Activated CD8-positive, alpha-beta memory T cell treated with anti-CD3 and anti-CD28 coated beads, Interleukin-2, amount 50 U/mL, for 4 hours (primary cell): Measurements from ENCODE around the gene KLF3.
"Not testable (repeated sequence)": the region's sequence is repeated elsewhere in the genome, so short reads cannot be mapped to it uniquely, and the experiment has no call there.

ENCODE experiments used
- DNase-seq: peaks from one replicate; pipeline ENCODE4 v3.0.0-alpha.2; 2020

KLF3 gene

GRCh38 chr4:38663801-38664705 is at the start of gene KLF3:
KLF3 (plus strand) TSS chr4:38664199; CDS start chr4:38680626, 16,427 bp downstream.
- DNase-seq, result peak; percentile 90

DNA sequence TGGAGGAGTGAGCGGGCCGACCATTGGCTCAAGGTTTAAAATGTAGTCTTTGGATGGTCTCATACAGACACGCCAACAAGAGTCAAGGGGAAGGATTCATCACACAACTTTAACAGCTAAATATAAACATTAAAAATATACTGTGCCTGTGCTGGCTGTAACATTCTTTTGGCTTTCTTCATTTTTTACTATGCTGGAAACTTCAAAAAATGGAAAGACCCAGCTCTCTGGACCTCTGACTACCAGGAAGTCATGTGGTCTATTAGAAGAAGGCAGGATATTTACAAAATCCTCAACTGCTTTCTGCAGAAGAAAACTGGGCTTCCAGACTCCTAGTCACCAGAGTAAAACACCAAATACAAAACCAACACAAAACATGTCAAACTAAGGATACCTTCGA is 49.8 kb upstream of the KLF3 start:
- no peak for DNase-seq

DNA sequence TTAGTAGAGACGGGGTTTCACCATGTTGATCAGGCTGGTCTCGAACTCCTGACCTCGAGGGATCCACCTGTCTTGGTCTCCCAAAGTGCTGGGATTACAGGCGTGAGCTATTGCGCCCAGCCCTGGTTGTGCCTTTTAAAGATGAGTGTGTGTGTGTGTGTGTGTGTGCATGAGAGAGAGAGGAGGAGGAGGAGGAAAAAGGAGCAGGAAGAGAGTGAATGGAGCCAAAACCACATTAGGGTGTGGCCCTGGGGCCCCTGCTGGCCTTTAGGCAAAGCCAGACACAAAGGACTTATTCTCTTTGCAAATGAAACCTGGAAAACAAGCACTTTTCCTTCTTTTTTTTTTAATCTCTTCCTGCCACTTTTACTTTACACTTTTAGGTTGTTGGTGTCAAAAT is 48.2 kb upstream of the KLF3 start:
- no peak for DNase-seq

GRCh38 chr4:38618505-38618904 is 45.5 kb upstream of the KLF3 start:
- no peak for DNase-seq

DNA sequence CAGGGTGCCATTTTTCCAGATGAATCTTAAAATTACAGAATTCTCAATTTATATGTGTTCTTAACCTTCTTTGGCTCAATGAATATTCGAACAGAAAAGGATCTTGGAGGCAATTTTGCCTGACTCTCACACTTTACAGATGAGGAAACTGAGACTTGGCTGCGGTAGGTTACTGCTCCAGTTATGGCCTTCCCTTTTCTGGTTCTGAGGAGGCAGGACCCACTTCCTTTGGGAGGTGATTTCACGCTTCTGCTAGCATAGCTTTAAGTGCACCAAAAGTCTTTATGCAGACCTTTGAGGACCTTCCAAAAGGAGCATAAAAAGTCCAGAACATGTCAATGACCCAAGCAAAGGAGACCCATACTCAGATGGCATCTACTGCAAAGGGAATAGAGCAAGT is 44.7 kb upstream of the KLF3 start:
- no peak for DNase-seq

DNA sequence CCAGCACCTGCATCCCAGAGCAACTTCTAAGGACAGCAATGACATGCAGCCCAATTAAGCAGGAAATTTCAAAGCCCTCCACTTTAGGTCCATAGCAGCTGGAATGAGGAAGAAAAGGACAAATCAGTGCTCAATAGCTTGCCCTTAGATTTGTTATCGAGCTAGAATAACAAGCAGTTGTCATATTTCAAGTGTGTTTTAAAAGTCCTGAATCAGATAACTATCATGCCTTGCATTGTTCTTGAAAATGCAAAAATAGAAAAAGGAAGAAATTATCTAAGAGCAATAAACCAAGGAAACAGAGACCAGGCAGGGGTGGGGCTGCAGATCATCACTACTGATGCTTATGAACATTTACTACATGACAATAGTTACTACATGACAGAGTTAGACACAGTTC is 43.9 kb upstream of the KLF3 start:
- DNase-seq, result no peak

DNA sequence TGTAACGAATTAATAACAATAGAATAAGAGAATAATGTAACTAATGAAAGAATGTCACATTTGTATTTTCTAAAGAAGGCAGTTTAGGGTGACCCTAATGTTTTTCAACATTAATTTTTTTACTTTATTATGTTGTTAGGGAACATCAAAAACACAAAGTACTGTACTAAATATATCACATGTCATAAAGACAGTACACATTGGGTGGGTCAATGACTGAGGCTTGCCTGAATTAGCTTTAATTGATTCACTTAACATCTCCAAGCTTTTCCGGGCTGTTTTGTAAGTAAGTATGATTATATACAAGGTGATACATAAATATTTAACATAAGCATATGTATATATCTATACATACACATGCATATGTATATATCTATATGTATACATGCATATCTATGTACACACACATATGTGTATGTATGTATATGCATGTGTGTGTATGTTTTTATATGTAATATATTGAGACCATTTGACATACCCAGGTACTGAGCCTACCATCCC is 43.4 kb upstream of the KLF3 start:
- DNase-seq, result no peak

GRCh38 chr4:38621028-38621684 is 42.8 kb upstream of the KLF3 start:
- no peak for DNase-seq

- DNase-seq, result no peak
These were observed 42.2 kb upstream of the KLF3 start for GRCh38 chr4:38621831-38622230.

GRCh38 chr4:38622340-38622739 is 41.7 kb upstream of the KLF3 start:
- not testable (repeated sequence) for DNase-seq

DNA sequence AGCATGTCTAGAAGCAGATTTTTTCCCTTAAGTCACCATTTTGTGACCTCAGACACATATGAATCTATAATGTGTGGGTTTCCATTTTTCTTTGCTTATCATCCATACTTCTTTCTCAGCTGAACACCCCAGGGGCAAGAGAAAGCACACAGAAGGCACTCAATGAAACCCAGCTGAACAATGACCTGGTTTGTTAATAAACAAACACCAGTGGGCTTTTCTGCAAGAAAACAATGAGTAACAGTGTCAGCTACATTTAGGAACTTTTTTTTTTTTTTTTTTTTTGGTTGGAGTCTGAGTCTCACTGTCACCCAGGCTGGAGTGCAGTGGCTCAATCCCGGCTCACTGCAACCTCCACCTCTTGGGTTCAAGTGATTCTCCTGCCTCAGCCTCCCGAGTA is 40.7 kb upstream of the KLF3 start:
- no peak for DNase-seq

DNA sequence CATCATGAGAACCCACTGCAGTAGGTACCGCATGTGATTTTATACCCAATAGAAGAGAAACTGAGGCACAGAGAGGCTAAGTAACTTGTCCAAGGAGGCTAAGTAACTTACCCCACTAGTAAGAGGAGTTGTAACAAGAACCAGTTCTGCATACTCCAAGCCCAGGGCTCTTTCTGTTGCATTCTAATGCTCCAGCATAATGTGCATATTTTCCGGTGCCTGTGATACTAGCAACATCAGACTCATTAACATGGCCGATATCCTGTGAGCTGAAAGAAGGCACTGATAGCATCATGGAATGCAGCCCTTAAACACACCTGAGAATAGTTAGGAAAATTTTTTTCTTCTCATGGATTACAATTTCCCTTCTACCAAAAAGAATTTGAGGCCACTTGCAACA is 39.7 kb upstream of the KLF3 start:
- no peak for DNase-seq

DNA sequence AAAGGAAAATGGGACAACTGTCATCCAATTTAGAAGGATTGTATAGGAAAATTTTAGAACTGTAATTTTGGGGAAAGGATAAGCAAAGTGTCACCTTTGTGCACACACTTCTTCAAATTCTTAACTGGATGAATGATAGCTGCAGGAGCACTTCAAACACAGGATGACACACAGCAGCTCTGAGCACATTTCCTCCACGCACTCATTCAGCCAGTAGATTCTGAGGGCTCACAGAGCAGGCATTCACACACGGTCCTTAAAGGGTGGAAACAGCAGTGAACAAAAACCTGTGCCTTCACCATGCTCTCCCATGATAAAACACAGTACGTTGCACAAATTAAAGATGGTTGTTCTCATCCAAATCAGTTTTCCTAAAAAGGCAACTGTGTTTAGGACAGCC is 38.5 kb upstream of the KLF3 start:
- DNase-seq, result no peak

DNA sequence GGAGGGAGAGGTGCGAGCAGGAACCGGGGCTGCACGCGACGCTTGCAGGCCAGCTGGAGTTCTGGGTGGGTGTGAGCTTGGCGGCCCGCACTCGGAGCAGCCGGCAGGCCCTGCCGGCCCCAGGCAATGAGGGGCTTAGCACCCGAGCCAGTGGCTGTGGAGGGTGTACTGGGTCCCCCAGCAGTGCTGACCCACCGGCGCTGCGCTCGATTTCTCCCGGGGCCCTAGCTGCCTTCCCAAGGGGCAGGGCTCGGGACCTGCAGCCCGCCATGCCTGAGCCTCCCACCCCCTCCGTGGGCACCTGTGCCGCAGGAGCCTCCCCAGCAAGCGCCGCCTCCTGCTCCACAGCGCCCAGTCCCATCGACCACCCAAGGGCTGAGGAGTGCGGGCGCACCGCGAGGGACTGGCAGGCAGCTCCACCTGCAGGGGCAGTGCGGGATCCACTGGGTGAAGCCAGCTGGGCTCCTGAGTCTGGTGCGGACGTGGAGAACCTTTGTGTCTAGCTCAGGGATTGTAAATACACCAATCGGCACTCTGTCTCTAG is 37.0 kb upstream of the KLF3 start:
- DNase-seq, result not testable (repeated sequence)

DNA sequence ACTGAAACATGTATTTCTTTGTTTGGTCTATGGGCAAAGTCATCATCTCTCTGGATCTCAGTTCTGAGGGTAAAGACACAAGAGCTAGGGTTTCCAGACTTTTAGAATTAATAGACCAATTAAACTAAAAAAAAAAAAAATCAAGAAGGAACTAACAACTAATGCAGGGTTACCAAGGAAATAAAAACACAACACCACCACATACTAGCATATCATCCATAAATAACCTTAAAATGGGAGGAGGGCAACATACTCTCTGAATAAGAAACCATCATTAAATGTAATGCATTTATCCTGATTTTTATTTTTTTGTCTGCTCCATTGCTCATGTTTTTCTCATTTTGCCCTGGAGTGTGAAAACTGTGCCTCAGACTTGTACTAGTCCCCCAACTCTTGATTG is 33.5 kb upstream of the KLF3 start:
- DNase-seq, result no peak

DNA sequence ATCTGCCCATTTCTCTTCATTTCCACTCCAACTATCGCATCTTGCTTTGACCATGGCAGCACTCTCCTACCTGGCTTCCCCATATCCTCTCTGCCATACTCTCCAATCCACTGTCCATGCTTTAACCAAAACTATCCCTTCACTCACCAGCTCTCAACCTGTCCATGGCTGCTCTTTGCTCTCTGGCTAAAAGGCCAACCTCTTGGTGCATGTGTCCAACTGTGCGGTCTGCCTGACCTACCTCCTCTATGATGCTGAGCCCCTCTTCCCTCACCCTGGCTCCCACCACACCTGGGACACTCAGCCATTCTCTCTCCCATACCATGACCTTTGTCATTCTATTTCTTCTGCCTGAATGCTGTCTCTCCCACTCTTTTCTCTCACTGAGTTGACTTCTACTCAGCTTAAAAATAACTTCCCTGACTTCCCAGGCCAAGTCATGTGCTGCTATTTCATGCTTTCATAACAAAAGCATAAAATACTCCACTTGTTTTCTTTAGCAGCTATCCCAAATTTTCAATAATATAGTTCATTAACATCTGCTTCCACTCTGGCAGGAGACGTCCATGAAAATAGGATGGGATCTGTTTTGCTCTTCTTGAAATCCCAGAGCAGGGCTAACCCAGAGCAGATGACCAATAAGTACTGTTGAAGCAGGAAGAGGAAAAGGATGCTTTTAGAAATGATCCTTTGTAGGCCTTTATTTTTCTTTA is 29.8 kb upstream of the KLF3 start:
- DNase-seq, result no peak

DNA sequence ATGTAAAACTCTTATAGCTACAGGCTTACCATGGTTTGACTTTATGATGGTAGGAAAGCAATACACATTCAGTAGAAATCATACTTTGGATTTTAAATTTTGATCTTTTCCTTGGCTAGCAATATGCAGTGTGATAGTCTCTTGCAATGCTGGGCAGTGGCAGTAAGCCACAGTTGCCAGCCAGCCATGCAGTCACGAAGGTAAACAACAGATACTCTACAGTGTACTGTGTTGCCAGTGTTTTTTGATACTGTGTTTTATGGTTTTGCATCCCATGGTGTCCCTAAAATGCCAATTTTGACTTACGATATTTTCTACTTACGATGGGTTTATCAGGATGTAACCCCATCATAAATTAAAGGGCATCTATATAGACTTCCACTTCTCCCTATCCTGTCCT is 24.8 kb upstream of the KLF3 start:
- DNase-seq, result no peak

DNA sequence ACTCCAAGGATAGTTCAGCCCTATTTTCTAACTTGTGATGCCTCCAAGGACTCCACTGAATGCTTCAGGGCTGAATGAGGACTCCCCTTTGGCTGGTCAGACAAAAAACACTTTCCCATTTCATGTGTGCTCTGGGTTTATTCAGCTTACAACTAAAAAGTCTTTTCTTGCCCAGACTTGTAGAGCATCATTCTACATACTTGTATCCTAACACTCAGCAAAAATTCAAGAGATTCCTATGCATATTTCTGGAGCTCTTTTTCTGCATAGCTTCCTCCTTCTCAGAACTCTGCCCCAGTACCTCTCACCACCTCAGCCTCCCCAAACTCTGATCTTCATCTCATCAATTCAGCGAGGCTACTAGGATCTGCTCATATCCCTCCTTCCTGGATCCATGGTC is 22.2 kb upstream of the KLF3 start:
- no peak for DNase-seq

GRCh38 chr4:38644201-38644600 is 19.8 kb upstream of the KLF3 start:
- DNase-seq, result no peak

DNA sequence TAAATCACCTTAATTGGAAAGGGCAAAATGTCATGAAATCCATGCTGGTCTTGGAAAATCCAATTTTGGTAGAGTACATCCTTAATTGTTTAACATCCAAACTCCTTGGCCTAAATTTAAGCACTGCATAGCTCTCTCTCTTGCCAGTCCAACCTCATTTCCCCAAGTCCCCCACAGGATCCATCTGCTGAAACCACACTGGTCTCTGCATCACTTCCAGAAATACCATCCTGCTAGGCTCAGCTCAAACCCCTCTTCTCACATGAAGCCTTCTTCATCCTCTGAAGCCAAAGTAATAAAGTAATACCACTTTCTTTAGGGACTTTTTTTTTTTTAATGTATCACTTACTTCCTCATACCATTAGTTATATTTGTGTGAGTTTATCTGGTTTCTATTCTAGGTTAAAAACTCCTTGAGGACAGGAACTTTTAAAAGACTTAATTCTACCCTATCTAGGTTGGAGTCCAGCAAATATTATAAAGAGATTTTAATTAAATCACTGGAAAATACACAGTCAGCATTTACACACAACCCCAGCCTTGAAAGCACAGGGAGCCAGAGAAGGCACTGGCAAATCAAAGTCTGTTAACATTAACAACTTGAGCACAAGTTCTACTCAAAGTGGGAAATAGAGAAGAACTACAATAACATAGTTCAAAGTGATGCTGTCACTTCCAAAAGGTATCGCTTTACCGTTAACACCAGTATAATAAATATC is 16.7 kb upstream of the KLF3 start:
- no peak for DNase-seq

- DNase-seq, result no peak
These were observed 13.9 kb upstream of the KLF3 start for GRCh38 chr4:38650133-38650532.

- no peak for DNase-seq
These were observed 9.7 kb upstream of the KLF3 start for GRCh38 chr4:38654273-38654672.

- DNase-seq, result no peak
These were observed 7.9 kb upstream of the KLF3 start for GRCh38 chr4:38656111-38656510.
